NK-92 (cell line): Measurements from ENCODE around the gene SLC26A2.

ENCODE experiments used
- DNase-seq: peaks from one replicate; lab custom pipeline; 2025; ENCODE audit not compliant: unreplicated experiment; lab: John Stamatoyannopoulos, UW

SLC26A2 gene

DNA sequence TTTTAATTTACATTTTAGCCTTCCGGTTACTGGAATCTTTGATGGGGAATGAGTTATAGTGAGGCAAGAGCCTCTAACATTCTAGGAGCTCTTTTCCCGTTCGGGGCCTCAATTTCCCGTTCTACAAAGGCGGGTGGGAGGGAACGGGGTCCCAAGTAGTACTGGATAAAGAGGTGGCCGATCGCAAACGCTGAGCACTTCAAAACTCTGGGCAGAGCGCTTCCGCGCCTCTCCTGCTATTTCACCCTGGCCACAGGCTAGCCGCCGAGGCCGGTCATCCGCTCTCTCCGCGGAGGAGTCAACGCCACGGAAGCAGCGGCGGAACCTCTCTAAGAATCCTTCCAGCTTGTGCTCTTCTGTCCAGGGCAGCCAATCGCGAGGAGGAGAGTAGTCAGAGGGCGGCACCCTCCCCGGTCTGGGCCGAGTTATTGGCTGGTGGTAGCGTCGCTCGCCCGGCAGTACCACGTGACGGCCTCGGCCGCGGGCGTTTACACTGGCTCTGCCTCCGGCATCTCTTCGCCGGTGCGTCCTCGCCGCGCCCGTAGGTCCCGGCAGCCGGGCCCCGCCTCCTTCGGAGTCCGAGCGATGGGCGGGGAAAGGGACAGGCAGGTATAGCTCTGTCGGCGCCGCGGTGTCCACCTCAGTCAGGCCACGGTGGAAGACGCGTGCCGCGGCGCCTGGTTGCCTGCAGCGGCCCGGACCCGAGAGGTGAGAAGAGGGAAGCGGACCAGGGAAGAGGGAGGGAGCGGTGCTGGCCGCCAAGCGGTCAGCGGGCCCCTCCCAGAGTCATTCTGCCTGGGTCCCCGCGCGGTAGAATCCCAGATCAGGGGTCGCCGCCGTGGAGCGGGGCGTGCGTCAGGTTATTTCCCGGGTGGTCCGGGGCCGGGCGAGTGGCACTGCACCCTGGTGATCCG, at the start of gene SLC26A2:
Gene SLC26A2, plus strand, starts transcription at position 487 of the 914 bp plus-strand sequence. CDS start 16,895 bp downstream, outside the sequence.
- peak; percentile 38 for DNase-seq

DNA sequence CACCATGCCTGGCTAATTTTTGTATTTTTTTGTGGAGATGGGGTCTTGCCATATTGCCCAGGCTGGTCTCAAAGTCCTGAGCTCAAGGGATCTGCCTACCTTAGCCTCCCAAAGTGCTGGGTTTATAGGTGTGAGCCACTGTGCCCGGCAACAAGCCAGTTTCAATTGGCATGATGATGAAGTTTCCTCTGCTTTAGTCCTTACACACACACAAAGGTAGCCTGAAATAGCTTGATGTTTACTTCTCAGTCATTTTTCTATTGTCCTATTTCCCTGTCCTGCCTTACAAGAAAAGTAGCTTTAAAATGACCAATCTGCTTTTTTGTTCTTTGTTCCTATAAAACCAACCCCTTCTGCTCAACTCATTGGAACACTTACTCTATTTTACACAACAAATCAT, 49.5 kb upstream of the SLC26A2 start:
- DNase-seq, result no peak

DNA sequence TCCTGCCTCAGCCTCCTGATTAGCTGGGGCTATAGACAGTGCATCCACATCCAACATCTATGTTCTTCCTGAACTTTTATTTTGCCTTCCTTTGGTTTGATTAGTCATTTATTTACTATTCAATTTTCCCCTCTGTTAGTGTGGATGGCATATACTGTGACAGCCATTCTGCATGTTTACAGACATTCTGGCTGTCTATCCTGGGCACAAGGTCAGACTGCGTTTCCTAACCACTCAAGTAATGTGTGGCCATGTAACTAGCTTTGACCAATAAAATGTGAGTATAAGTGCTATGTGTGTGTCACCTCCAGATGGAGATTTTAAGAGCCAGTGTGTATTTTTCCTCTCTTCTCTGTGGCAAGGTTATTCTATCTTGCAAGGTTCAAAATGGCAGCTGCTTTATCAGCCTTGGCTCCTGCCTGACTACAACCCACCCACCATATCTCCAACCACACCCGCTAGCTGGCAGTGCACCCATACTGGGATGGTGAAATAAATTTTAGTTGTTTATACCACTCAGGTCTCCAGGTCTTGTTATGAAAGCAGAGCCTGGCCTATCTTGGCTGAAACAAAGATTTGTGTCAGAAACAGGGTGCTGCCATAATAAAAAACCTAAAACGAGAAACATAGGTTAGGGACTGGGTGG, 48.2 kb upstream of the SLC26A2 start:
- DNase-seq, result no peak

DNA sequence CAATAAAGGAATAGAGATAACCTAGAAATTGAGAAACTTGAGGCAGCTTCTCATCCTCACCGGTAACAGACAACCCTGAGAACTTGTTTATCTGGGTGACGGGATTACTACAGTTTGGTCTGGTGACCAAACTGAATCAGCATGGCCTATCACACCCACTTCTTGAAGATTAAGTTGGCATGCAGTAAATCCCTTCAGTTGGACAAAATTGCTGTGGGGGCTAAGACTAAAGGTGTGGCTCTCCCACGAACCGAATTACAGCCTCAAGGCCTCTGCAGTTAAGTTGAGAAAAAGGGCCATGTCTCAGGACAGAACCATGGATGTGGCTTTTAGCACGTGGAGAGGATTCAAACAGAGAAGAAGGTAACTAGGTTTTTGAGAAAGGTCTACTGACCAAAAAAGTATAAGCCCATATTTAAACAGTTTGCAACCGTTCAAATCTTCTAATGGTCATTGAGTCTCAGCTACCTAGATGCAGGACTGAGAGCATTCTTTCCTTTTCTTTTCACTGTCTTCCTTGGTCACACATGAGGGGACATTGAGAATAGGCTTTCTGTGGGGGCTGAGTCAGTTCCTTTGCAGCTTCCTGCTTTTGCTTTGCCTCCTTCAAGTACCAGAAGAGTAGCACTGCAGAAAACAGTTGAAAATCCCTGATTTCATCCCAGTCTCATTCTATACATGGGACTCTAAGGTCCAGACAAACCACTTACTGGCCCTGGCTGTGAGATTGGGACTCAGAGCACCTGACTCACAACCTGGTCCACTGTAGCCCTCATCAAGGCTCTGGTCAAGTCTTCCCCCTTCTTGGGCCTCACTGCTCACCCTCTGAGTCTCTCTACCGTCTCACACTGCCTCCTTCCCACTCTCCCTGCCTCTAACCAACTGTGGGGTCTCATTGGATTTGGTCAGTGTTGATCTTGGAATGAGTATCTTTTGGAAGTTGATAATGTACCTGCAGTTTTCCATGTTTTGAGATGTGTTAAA, 46.8 kb upstream of the SLC26A2 start:
- no peak for DNase-seq

DNA sequence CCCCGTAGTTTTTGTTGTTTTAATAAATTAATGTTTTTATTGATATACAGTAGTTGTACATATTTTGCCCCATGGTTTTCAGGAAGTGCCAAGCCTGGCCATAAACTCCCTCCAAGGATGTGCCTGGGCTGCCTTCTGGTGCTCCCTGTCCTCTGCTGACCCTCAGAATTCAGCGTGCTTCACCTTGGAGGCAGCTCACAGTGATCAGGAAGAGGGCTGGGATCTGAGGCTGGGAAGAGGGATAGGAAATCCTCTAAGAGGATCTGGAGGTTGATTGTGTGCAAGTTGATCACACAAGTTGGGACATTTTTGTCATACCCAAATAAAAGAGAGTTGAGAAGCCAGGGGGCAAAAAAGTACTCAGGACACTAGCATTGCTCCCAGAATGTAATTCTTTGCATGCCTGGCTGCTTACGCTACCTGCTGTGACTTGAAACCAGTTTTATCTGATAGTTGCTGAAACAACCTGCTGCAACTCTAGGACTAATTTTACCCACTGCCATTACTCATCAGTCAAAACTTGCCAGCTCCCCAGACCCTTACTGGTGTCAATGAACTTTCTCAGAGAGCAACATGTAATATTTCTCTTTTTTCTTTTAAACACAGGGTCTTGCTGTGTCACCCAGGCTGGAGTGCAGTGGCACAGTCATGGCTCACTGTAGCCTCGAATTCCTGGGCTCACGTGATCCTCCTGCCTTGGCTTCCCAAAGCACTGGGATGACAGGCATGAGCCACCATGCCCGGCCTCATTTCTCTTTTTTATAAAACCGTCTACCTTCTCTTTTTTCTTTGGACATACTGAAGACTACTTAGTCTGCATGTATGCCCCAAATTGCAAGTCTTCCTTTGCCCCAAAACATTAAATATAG, 44.9 kb upstream of the SLC26A2 start:
- DNase-seq, result no peak

DNA sequence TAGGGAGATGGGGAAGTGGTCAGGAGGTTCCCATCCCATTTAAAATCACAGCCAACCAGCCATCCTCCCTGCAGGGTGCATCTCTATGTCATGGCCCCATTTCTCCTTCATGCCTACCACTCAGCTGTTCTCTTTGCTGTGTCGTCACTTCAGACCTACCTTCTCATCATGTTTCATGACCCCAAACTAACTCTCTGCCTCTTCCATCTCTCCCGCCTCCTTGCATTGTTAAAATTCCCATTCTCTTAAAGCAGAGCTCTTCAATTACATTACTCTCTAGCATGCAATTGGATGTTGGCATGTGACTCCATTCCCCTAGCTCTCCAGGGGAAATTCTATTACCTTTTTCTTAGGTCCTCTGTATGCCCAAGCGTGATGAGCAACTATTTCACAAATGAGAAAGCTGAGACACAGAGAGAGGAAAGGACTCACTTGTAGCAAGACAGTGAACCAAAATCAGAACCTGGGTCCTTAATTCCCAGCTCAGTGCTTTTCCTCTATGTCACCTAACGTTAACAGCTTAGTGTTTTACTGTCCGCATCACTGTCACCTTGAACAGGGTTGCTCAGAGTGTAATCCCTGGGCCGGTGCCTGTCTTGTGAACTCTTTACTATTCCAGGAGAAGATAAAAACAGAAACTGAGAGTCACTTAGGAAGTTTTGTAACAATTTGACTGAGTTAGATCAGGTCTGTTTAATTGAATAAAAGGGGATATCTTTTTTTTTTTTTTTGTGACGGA, 44.1 kb upstream of the SLC26A2 start:
- DNase-seq, result no peak

DNA sequence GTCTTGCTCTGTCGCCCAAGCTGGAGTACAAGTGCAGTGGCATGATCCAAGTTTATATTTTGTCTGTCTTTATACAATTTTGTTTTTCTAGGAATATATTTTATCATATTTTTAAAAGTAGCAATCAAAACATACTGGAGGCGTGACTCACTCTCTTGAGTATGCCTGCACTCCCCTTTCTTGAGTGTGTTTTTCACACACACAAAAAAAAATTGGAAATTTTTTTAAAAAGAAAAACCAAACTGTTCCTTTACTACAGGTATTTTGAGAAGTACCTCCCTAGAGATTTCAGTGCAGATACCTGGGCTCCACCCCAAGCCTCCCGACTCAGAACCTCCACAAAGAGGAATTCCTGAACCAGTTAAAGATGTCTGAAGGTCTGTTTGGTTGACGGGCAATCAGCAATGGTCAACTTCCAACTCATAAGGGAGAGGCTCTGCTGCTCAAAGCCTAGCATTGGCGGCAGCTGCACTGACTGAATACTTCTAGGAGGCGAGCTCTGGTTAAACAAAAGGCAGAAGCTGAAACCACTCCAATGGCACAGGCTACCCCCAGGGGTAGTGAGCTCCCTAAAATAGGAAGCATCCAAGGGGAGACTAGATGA, 43.4 kb upstream of the SLC26A2 start:
- DNase-seq, result no peak

DNA sequence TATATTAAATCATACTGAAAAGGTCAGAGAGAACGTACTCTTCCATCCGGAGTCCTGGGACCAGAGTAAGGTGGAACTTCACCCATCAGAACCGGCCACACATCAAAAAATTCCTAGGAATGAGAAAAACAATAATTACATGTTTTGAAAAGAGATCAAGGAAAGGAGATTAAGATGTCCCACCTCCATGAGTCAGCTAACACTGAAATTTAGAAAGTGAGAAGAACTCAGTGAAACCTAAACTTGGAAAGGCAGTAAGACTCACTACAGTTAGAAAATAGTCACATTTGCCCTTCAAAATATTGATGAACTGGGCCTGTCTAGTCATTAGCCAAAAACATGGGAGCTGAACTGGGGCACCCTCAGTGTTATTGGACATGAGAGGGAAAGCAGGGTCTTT, 39.0 kb upstream of the SLC26A2 start:
- no peak for DNase-seq

DNA sequence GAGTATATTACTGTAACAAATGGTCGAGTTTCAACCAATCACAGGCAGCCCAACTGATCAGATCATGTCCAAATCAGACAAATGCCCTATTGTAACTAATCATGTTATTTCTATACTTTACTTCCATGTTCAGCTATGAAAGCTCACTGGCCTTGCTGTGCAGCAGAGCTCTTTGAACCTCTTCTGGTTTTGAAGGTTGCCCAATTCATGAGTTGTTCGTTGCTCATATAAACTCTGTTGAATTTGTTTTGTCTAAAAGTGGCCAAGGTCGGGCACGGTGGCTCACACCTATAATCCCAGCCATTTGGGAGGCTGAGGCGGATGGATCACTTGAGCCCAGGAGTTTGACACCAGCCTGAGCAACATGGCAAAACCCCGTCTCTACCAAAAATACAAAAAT, 37.6 kb upstream of the SLC26A2 start:
- DNase-seq, result no peak

DNA sequence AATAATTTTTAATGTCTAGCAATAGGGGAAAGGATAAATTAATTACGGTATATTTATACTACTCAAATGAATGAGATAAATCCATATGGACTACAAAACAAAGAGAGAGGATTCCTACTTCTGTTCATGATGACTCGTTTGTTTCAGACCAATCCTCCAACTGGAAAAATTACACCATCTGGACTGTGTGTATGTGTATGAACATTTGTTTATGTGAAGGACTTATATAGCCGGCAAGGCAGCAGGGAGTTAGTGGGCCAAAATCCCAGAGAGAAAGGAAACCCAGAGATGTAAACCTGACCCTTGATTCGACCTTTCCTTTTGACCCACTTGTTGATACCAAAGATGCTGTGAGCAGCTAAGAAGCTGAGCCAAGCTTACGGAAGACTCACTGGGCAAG, 36.1 kb upstream of the SLC26A2 start:
- DNase-seq, result no peak

DNA sequence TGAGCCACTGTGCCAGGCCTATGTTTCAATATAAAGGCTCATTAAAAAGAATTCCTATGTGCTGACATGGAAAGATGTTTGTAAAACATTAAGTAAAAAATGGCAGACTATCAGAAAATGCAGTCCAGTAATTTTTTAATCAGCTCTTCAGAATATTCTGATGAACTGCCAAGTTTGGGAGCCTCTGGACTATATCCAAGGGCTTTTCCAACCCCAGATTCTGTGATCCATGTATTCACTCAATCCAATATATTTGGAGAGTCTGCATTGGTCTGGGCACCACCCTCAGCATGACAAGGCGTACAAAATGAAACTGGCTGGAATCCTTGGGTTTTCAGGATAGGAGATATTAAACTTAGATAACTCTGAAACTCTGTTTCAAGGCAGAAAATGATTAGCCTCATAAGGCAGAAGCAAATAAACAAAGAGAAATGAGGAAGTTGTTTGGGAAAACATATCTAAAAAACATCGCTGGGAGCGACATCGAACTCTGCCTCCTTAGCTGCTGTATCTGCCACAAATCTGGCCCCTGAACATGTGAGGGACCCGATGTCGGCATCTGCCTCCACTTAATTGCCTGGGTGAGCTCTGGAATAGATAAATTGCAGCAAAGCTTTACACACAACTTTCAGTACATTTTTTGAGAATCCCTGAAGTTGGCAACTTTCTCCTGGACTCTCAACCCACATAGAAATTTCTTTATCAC, 30.4 kb upstream of the SLC26A2 start:
- DNase-seq, result no peak

DNA sequence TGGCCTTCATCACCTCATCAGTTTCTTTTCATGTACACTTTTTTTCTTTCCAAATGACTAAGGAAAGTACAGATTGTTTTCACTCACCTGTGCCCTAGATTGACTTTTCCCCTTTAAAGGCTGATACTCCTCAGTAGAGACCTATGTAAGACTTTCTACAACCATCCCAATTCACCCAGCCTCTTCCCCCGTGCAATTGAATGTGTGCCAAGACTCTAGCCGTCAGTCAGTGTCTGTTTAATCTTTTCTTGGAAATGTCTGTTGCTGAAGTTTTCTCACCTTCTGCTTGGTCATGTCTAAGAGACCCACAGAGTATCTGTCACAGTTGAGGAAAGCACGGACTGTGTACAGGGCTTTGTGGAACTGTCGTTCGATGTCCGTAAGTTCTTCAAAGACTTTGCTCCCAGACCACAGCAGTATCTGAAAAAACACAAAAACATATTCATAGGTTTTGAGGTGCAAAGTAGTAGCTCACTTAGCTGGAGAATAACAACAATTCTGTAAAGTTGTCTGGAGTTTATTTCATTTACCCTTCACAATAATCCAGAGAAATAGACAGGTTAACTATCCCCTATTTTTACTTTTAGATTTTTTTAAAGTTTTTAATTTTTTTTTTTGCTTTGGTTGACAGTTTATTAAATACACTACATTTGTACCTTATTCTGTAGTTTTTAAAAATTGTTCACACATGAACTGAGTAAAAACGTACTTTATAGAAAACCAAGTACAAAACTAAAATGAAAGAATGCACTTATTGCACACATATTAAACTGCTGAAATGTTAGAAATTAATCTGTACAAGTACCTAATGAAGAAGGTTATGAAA, 29.6 kb upstream of the SLC26A2 start:
- no peak for DNase-seq

DNA sequence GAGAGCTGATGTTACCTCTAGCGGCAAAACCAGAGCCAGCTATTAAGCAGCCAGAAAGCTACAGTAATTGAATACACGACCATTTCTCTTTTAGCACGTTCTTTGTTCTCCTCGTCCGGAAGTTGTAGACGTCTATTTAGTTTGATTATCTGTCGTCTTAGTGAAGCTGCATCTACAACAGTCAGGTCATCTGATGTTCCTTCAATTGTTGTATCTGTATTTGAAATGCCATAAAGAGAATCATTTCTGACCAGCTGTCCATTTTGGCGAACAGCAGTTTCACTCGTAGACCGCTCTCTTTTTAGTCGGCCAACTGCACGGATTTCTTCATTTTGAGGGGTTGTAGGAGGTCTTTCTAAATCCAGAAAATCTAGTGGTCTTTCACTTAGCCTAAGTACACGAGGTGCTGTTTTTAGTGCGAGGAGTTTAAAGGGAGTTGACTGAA, 28.5 kb upstream of the SLC26A2 start:
- DNase-seq, result no peak

DNA sequence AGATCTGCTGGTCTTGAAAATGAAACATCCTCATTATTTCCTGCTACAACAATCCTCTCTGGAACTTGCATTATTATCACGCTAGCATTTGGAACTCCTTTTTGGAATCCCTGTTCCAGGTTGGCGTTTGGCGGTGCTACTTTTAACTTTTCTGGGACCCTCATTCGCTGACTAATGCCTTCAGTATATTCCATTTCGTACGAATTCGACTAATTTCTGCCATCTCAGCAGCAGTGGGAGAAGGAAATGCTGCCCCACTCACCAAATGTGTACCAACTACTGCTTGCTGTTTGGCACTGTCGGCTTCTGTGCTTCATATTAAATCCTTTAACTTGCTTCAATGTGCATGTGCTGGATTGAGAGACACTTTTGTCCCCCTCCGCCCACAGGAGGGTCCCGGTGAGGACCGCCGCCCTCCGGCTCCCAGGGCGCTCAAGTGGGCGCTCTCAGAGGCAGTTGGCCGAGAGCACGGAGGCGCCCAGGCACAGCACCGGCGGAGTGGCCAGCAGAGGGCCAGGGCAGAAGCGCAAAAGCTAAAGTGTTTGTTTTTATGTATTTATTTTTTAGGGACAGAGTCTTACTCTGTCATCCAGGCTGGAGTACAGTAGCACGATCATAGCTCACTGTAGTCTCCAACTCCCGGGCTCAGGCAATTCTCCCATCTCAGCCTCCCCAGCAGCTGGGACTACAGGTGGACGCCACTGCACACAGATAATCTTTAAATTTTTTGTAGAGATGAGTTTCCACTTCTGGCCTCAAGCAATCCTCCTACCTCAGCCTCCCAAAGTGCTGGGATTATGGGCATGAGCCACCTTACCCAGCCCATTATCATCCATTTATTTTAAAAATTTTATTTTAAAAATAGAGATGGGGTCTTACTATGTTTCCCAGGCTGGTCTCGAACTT, 27.9 kb upstream of the SLC26A2 start:
- no peak for DNase-seq

DNA sequence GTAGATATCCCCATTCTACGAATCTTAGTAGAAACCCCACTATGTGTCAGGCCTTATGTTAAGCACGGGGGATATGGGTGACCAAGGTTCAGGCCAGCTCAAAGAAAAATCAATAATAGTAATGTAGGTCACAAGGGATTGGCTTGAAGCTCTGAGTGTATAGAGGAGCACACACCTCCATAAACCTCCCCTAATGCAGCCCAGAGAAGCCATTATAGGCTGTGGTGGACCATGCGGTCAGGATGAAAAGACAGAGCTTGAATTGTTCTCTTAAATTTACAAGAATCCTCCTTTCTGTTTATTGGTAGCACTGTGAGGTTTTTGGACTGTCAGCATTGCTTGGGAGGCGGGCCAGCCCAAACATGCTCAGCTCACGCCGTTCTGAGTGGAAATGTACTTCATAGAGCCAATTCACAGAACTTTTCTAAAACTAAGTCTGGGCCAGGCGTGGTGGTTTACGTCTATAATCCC, 25.1 kb upstream of the SLC26A2 start:
- DNase-seq, result no peak

DNA sequence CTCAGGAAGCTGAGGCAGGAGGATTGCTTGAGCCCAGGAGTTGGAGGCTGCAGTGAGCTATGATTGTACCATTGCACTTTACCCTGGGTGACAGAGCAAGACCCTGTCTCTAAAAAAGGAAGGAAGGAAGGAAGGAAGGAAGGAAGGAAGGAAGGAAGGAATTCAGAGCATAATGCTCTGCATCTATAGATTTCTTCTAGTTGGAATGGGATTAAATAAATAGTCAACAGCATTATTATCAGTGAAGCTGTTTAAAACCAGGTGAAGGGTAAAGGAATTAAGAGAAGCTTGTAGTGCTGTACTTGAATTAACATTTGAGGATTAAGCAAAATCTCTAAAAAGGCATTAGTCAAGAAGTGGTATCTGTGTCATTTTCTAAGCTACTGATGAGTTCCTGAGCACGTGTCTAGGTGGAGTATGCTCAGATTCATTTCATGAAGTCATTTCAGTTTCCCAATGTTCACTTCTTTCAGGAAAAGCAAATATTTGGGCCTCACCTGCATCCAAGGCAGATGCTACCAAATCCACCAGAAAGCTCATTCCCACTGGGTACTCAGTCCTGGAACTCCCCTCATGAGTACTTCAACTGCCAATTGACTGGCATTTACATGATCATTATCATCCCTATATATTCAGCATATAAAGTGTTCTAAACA, 24.4 kb upstream of the SLC26A2 start:
- DNase-seq, result no peak
